ENCODE data around the gene TRIM72.
A peak's percentile ranks its signal among the peaks of the same experiment; 100 is the strongest.
"Not testable (repeated sequence)": the region's sequence is repeated elsewhere in the genome, so short reads cannot be mapped to it uniquely, and the experiment has no call there.

TRIM72 gene

GRCh38 chr16:31190818-31191444 is 23.0 kb upstream of the TRIM72 start:
- no peak for DNase-seq

GRCh38 chr16:31191697-31192428 is 22.1 kb upstream of the TRIM72 start:
- DNase-seq = no peak

GRCh38 chr16:31192856-31193642 is 20.9 kb upstream of the TRIM72 start:
- no peak for DNase-seq

- no peak for DNase-seq
These were observed 20.0 kb upstream of the TRIM72 start for GRCh38 chr16:31193874-31194273.

GRCh38 chr16:31194898-31195297 is 19.0 kb upstream of the TRIM72 start:
- DNase-seq = no peak

- not testable (repeated sequence) for DNase-seq
These were observed 18.1 kb upstream of the TRIM72 start for GRCh38 chr16:31195861-31196260.

- DNase-seq = no peak
These were observed 17.4 kb upstream of the TRIM72 start for GRCh38 chr16:31196324-31197088.

- DNase-seq = no peak
These were observed 15.6 kb upstream of the TRIM72 start for GRCh38 chr16:31198207-31198882.

GRCh38 chr16:31199430-31200041 is 14.4 kb upstream of the TRIM72 start:
- no peak for DNase-seq

GRCh38 chr16:31200111-31200510 is 13.8 kb upstream of the TRIM72 start:
- not testable (repeated sequence) for DNase-seq

GRCh38 chr16:31200821-31201568 is 12.9 kb upstream of the TRIM72 start:
- peak; percentile 59 for DNase-seq

- DNase-seq = no peak
These were observed 12.1 kb upstream of the TRIM72 start for GRCh38 chr16:31201582-31202413.

- peak; percentile 68 for DNase-seq
These were observed 11.2 kb upstream of the TRIM72 start, which contains the start of gene PYCARD for GRCh38 chr16:31202414-31203375. TSS of gene PYCARD (minus strand) at chr16:31202760. CDS start at chr16:31202690, 70 bp downstream.

GRCh38 chr16:31204871-31205666 is 8.8 kb upstream of the TRIM72 start:
- DNase-seq = no peak

GRCh38 chr16:31206776-31207175 is 7.1 kb upstream of the TRIM72 start:
- DNase-seq = no peak

GRCh38 chr16:31213342-31213741 is 577 bp upstream of the TRIM72 start:
- no peak for DNase-seq

- no peak for DNase-seq
These were observed 878 bp downstream of the TRIM72 start for GRCh38 chr16:31214708-31215286.

Measured in EL (cell line).